ENCODE measurements around the gene NAPSA. TPM values are rescaled to one million over a fixed set of nuclear protein-coding genes. Genes with fewer than 3 reads are reported as not detected.

The NAPSA gene
- total and polyA plus RNA-seq, 10 of the 15 experiments (the other 5 are each of a cell fraction or from before 2014, with no cell fraction given): 6.7 to 45.4 (median 17.1) TPM

- no peak for TF ChIP-seq ZBTB11 (CRISPR knock-in tag; IDR thresholded peaks at IDR 0.05)
Measured at GRCh38 chr19:50380751-50381151, 15.3 kb upstream of the NAPSA start (continued).

GRCh38 chr19:50380137-50380536 is 14.7 kb upstream of the NAPSA start:
- ChIA-PET SMC1A (ENCODE audit: uncharacterized antibody, unreplicated experiment) (no interaction called here), POLR2A (interaction anchor here (0.7 kb wide), 1 partner anchor 81 kb away, joined by 3 read pairs; no protein-coding TSS in a partner anchor), CTCF (no interaction called here), RAD21 (ENCODE audit: unreplicated experiment) (no interaction called here)
- no peaks in the 10 kb centered on the region for H3K27me3 ChIP-seq (replicated peaks in 1 of 2; ENCODE audit: control insufficient read depth in 2 of 2, insufficient read depth in 2 of 2, low read length in 1 of 2)
- H3K27ac ChIP-seq (ENCODE audit: control insufficient read depth, insufficient read depth): no peak overlapping the region
- DNase-seq (ENCODE audit: low read depth, low spot score) (no peak), ATAC-seq (no peak), FAIRE-seq (no peak)
- peaks cover 5 to 16% of the 10 kb centered on the region in 2 experiments; a peak in 3 of 4 replicates for H3K36me3 ChIP-seq (ENCODE audit: control insufficient read depth in 2 of 2, insufficient read depth in 2 of 2, low read length in 1 of 2)
- intact Hi-C loops (cut with micrococcal nuclease; ENCODE audit: unreplicated experiment): no loop called here
- TF ChIP-seq WRNIP1 (IDR thresholded peaks at IDR 0.05; ENCODE audit: borderline replicate concordance, low read depth, low read length): no peak
- no peak for TF ChIP-seq TBL1XR1 (IDR thresholded peaks at IDR 0.05; ENCODE audit: low read depth, low read length)
- no peak for TF ChIP-seq NR2C2 (IDR thresholded peaks at IDR 0.05; ENCODE audit: borderline replicate concordance, control insufficient read depth, insufficient read length, low read depth)
- no peak for TF ChIP-seq RELA (IDR thresholded peaks at IDR 0.05; ENCODE audit: borderline replicate concordance, partially characterized antibody)
- TF ChIP-seq TCF3 (IDR thresholded peaks at IDR 0.05; ENCODE audit: borderline replicate concordance, insufficient read depth, low read depth, low read length): no peak
- TF ChIP-seq PAX8 (IDR thresholded peaks at IDR 0.05): no peak
- no peak for TF ChIP-seq ZNF592 (IDR thresholded peaks at IDR 0.05)
- no peak for TF ChIP-seq ZNF24 (IDR thresholded peaks at IDR 0.05)
- no peak for TF ChIP-seq NBN (IDR thresholded peaks at IDR 0.05)
- BruUV-seq (replicated peaks): no TSS peak
- in situ Hi-C loops (cut with MboI): no loop called here
- no peaks in the 10 kb centered on the region for H3K9me3 ChIP-seq (replicated peaks; ENCODE audit: control insufficient read depth, insufficient read depth, low read length)
- H3K4me3 ChIP-seq: no peak overlapping the region
- H2AFZ ChIP-seq (ENCODE audit: control insufficient read depth, low read depth, low read length): no peak overlapping the region
- H3K4me2 ChIP-seq (ENCODE audit: control insufficient read depth, insufficient read depth): no peak overlapping the region
- H3K4me1 ChIP-seq (ENCODE audit: control insufficient read depth, insufficient read depth, low read length): peaks cover 7% of the 10 kb centered on the region; the same call in 1 of the 2 replicates
- H3K79me2 ChIP-seq (ENCODE audit: control insufficient read depth, insufficient read depth, low read length): peaks cover 12% of the 10 kb centered on the region
- WGBS (ENCODE audit: insufficient coverage, insufficient replicate concordance, low lambda C conversion rate, missing lambda C conversion rate): 95% methylated on average over 11 of the region's 11 CpGs
- no peak overlapping the region for H3K9ac ChIP-seq (ENCODE audit: control insufficient read depth, insufficient read depth, low read length)
- no peaks in the 10 kb centered on the region for H4K20me1 ChIP-seq (ENCODE audit: control insufficient read depth, insufficient read depth)

Data from GM12878 (cell line).